ENCODE results near the gene C9orf72.

The C9orf72 gene

GRCh38 chr9:27539479-27540441 is 33.5 kb downstream of the C9orf72 start:
- H3K4me1 ChIP-seq (ENCODE audit: insufficient read depth, low read length): peaks cover 9% of the 10 kb centered on the region; the same call in 1 of the 2 replicates

GRCh38 chr9:27538647-27539046 is 34.6 kb downstream of the C9orf72 start:
- Histone ChIP-seq H3K4me1 (ENCODE audit: insufficient read depth, low read length) (peaks cover 9% of the 10 kb centered on the region; the same call in 1 of the 2 replicates), H3K9ac (ENCODE audit: low read depth, low read length) (no peak overlapping the region), H3K9me3 (ENCODE audit: control insufficient read depth, insufficient read depth, low read length) (no peaks in the 10 kb centered on the region), H3K36me3 (ENCODE audit: insufficient read depth, low read length) (no peaks in the 10 kb centered on the region)

More at GRCh38 chr9:27539479-27540441, 33.5 kb downstream of the C9orf72 start:
- no peaks in the 10 kb centered on the region for H3K36me3 ChIP-seq (ENCODE audit: insufficient read depth, low read length)
- no peak overlapping the region for H3K9ac ChIP-seq (ENCODE audit: low read depth, low read length)
- no peaks in the 10 kb centered on the region for H3K9me3 ChIP-seq (ENCODE audit: control insufficient read depth, insufficient read depth, low read length)

- no peak overlapping the region for H3K9ac ChIP-seq (ENCODE audit: low read depth, low read length)
- no peaks in the 10 kb centered on the region for H3K36me3 ChIP-seq (ENCODE audit: insufficient read depth, low read length)
- H3K4me1 ChIP-seq (ENCODE audit: insufficient read depth, low read length): peaks cover 9% of the 10 kb centered on the region; the same call in 1 of the 2 replicates
- H3K9me3 ChIP-seq (ENCODE audit: control insufficient read depth, insufficient read depth, low read length): no peaks in the 10 kb centered on the region
Observed at GRCh38 chr9:27537756-27538155, 35.5 kb downstream of the C9orf72 start.

- no peaks in the 10 kb centered on the region for H3K36me3 ChIP-seq (ENCODE audit: insufficient read depth, low read length)
- H3K9ac ChIP-seq (ENCODE audit: low read depth, low read length): no peak overlapping the region
- H3K4me1 ChIP-seq (ENCODE audit: insufficient read depth, low read length): peaks cover 9% of the 10 kb centered on the region; the same call in 1 of the 2 replicates
- H3K9me3 ChIP-seq (ENCODE audit: control insufficient read depth, insufficient read depth, low read length): no peaks in the 10 kb centered on the region
Observed at GRCh38 chr9:27537027-27537435, 36.2 kb downstream of the C9orf72 start.

- Histone ChIP-seq H3K4me1 (ENCODE audit: insufficient read depth, low read length) (peaks cover 9% of the 10 kb centered on the region; the same call in 1 of the 2 replicates), H3K9ac (ENCODE audit: low read depth, low read length) (no peak overlapping the region), H3K36me3 (ENCODE audit: insufficient read depth, low read length) (no peaks in the 10 kb centered on the region), H3K9me3 (ENCODE audit: control insufficient read depth, insufficient read depth, low read length) (no peaks in the 10 kb centered on the region)
Observed at GRCh38 chr9:27536168-27536567, 37.1 kb downstream of the C9orf72 start.

GRCh38 chr9:27535701-27536118 is 37.6 kb downstream of the C9orf72 start:
- Histone ChIP-seq H3K4me1 (ENCODE audit: insufficient read depth, low read length) (peaks cover 9% of the 10 kb centered on the region; the same call in 1 of the 2 replicates), H3K9ac (ENCODE audit: low read depth, low read length) (no peak overlapping the region), H3K9me3 (ENCODE audit: control insufficient read depth, insufficient read depth, low read length) (no peaks in the 10 kb centered on the region), H3K36me3 (ENCODE audit: insufficient read depth, low read length) (no peaks in the 10 kb centered on the region)

GRCh38 chr9:27534658-27535209 is 38.5 kb downstream of the C9orf72 start:
- H3K4me1 ChIP-seq (ENCODE audit: insufficient read depth, low read length): peaks cover 9% of the 10 kb centered on the region; the same call in 1 of the 2 replicates
- no peaks in the 10 kb centered on the region for H3K9me3 ChIP-seq (ENCODE audit: control insufficient read depth, insufficient read depth, low read length)
- H3K36me3 ChIP-seq (ENCODE audit: insufficient read depth, low read length): no peaks in the 10 kb centered on the region
- no peak overlapping the region for H3K9ac ChIP-seq (ENCODE audit: low read depth, low read length)

- H3K9ac ChIP-seq (ENCODE audit: low read depth, low read length): no peak overlapping the region
- H3K9me3 ChIP-seq (ENCODE audit: control insufficient read depth, insufficient read depth, low read length): no peaks in the 10 kb centered on the region
- H3K36me3 ChIP-seq (ENCODE audit: insufficient read depth, low read length): no peaks in the 10 kb centered on the region
- peaks cover 9% of the 10 kb centered on the region; the same call in 1 of the 2 replicates for H3K4me1 ChIP-seq (ENCODE audit: insufficient read depth, low read length)
Observed at GRCh38 chr9:27534131-27534530, 39.1 kb downstream of the C9orf72 start.

- Histone ChIP-seq H3K4me1 (ENCODE audit: insufficient read depth, low read length) (peaks cover 9% of the 10 kb centered on the region; the same call in 1 of the 2 replicates), H3K36me3 (ENCODE audit: insufficient read depth, low read length) (no peaks in the 10 kb centered on the region), H3K9ac (ENCODE audit: low read depth, low read length) (no peak overlapping the region), H3K9me3 (ENCODE audit: control insufficient read depth, insufficient read depth, low read length) (no peaks in the 10 kb centered on the region)
Observed at GRCh38 chr9:27533311-27533710, 40.0 kb downstream of the C9orf72 start.

GRCh38 chr9:27532046-27532445 is 41.2 kb downstream of the C9orf72 start:
- Histone ChIP-seq H3K4me1 (ENCODE audit: insufficient read depth, low read length) (peaks cover 9% of the 10 kb centered on the region; the same call in 1 of the 2 replicates), H3K9me3 (ENCODE audit: control insufficient read depth, insufficient read depth, low read length) (no peaks in the 10 kb centered on the region)

GRCh38 chr9:27530915-27531755 is 42.1 kb downstream of the C9orf72 start:
- no peak overlapping the region for H3K9ac ChIP-seq (ENCODE audit: low read depth, low read length)
- H3K4me1 ChIP-seq (ENCODE audit: insufficient read depth, low read length): peaks cover 2% of the 10 kb centered on the region
- no peaks in the 10 kb centered on the region for H3K36me3 ChIP-seq (ENCODE audit: insufficient read depth, low read length)
- H3K9me3 ChIP-seq (ENCODE audit: control insufficient read depth, insufficient read depth, low read length): no peaks in the 10 kb centered on the region

More at GRCh38 chr9:27532046-27532445, 41.2 kb downstream of the C9orf72 start:
- Histone ChIP-seq H3K9ac (ENCODE audit: low read depth, low read length) (no peak overlapping the region), H3K36me3 (ENCODE audit: insufficient read depth, low read length) (no peaks in the 10 kb centered on the region)

- H3K36me3 ChIP-seq (ENCODE audit: insufficient read depth, low read length): no peaks in the 10 kb centered on the region
Observed at GRCh38 chr9:27529316-27530278, 43.7 kb downstream of the C9orf72 start, which contains the start of gene MOB3B. Gene MOB3B (minus strand): TSS chr9:27529814. CDS start chr9:27455550, 74,264 bp downstream.

GRCh38 chr9:27528886-27529315 is 44.4 kb downstream of the C9orf72 start:
- Histone ChIP-seq H3K9me3 (ENCODE audit: control insufficient read depth, insufficient read depth, low read length) (no peaks in the 10 kb centered on the region), H3K4me1 (ENCODE audit: insufficient read depth, low read length) (no peaks in the 10 kb centered on the region; the same call in none of the 2 replicates), H3K36me3 (ENCODE audit: insufficient read depth, low read length) (no peaks in the 10 kb centered on the region), H3K9ac (ENCODE audit: low read depth, low read length) (peak overlapping the region; percentile 85)

More at GRCh38 chr9:27529316-27530278, 43.7 kb downstream of the C9orf72 start, which contains the start of gene MOB3B:
- no peaks in the 10 kb centered on the region; the same call in none of the 2 replicates for H3K4me1 ChIP-seq (ENCODE audit: insufficient read depth, low read length)
- H3K9ac ChIP-seq (ENCODE audit: low read depth, low read length): peak within 1 kb of the TSS; percentile 85
- no peaks in the 10 kb centered on the region for H3K9me3 ChIP-seq (ENCODE audit: control insufficient read depth, insufficient read depth, low read length)

All from ES-I3 (cell line).